Left cardiac atrium (tissue), 4 donors: ENCODE results near the gene MPPE1. TPM values are rescaled to one million over a fixed set of nuclear protein-coding genes. Genes with fewer than 3 reads are reported as not detected.

Source experiments
- ATAC-seq, 2 donors: fragments of 200-7000 bp; cut with Tn5 transposase; one replicate each; pipeline ENCODE4 v1.9.1; 2020; ENCODE audit warnings: mild to moderate bottlenecking in 2 of 2, moderate library complexity in 2 of 2
- DNase-seq: peaks from one replicate; pipeline ENCODE4 v3.0.0-alpha.2; 2020
- intact Hi-C, 2 donors: fragments of 100-400 bp; cut with DNase I; formaldehyde crosslinking; loops; one replicate each; pipeline versions ENCODE4 v1.14.1 to v1.15.1; 2022 to 2023
- total RNA-seq, 2 donors: library from RNA; stranded (reverse); fragmentation: NEBNext Ultra II Directional; extraction: Animal tissue kit (Norgen Biotek cat#: 25700); gene quantifications; one replicate each; pipeline ENCODE4 v1.2.1, GENCODE V29; 2021
- donor health status: DM: no; HTN: yes; CAD: no.
- donor health status: DM: no; HTN: yes; CAD: no; lungs with severe emphysema.
- donor health status: DM: yes; HTN: yes; CAD: no.
- donor health status: Dilated cardiomyopathy.

The MPPE1 gene
- total RNA-seq, 2 donors from 2014 or later: 26.5 to 30.0 TPM

DNA sequence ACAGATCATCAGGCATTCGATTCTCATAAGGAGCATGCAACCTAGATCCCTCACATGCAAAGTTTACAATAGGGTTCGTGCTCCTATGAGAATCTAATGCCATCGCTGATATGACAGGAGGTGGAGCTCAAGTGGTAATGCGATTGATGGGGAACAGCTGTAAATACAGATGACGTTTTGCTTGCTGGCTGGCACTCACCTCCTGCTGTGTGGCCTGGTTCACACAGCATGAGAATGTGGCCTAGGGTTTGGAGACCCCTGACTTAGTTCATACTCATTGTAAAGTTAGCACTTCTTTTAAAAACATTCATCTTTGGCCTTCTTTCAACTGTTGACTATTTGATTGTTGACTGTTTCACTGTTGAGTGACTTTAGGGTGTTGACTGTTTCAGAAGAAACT lies 65.6 kb downstream of the MPPE1 start:
- intact Hi-C loops: no loop called here
- DNase-seq: no peak
- ATAC-seq: no peak

GRCh38 chr18:11840493-11840892 lies 67.6 kb downstream of the MPPE1 start:
- no peak for DNase-seq
- no peak for ATAC-seq
- intact Hi-C loops: no loop called here

DNA sequence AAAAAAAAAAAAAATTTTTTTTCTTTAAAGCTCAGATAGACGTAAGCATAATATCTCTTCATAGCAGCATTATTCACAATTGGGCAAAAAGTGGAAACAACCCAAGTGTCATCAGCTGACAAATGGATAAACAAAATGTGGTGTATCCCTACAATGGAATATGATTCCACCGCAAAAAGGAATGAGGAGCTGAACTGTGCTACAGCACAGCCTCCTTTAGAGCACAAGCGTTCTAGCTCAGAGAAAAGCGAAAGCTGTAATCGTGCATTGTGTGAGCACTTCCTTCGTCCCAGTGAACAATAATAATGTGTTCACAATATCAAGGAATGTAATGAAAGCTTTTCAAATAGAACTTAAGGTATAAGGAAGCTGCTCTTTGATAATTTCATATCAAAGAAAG lies 68.6 kb downstream of the MPPE1 start:
- DNase-seq (no peak), ATAC-seq (no peak)
- intact Hi-C loops: no loop called here

- ATAC-seq (no peak), DNase-seq (no peak)
- intact Hi-C loops: no loop called here
These were observed 73.3 kb downstream of the MPPE1 start for GRCh38 chr18:11834772-11835171.

Other genes starting within 250 kb of the MPPE1 start
- gene GNAL, start 219.1 kb downstream of the MPPE1 start, total RNA-seq: 1 to 10 TPM; 3.0 to 5.8 TPM
- 10 to 100 TPM; 25.6 to 35.3 TPM for gene CHMP1B, start 56.9 kb downstream of the MPPE1 start, total RNA-seq
- gene IMPA2, start 73.2 kb upstream of the MPPE1 start, total RNA-seq: 10 to 100 TPM; 17.2 to 28.4 TPM
- gene ANKRD62, start 185.5 kb upstream of the MPPE1 start, total RNA-seq: not detected